Activated B cell treated with CpG ODN at 0.5 μM for 24 hours (primary cell): Measurements from ENCODE around the gene CDK8. TPM values are rescaled to one million over a fixed set of nuclear protein-coding genes. Genes with fewer than 3 reads are reported as not detected.

ENCODE experiments used
- ATAC-seq: fragments of 200-7000 bp; cut with Tn5 transposase; one replicate; pipeline ENCODE4 v1.10.0; 2021; ENCODE audit warnings: low read depth, mild to moderate bottlenecking, moderate library complexity
- CTCF ChIA-PET: fragments of 350-600 bp; sonication (Branson Sonifier 250); formaldehyde crosslinking; loops from one replicate; lab custom pipeline; 2021; ENCODE audit warnings: antibody characterized with exemption; lab: Charles Lee
- POLR2A ChIA-PET: fragments of 350-600 bp; sonication (Branson Sonifier 250); formaldehyde crosslinking; loops from one replicate; lab custom pipeline; 2021; ENCODE audit warnings: antibody characterized with exemption; lab: Charles Lee
- DNase-seq: peaks from one replicate; pipeline ENCODE4 v3.0.0; 2022
- H3K27ac Mint-ChIP-seq: one replicate; pipeline ENCODE4 v1.8.0; 2020; ENCODE audit warnings: mixed read lengths
- H3K27me3 Mint-ChIP-seq: one replicate; pipeline ENCODE4 v1.8.0; 2021; ENCODE audit warnings: mixed read lengths
- H3K36me3 Mint-ChIP-seq: one replicate; pipeline ENCODE4 v1.8.0; 2021; ENCODE audit warnings: low read depth, mixed read lengths
- H3K4me1 Mint-ChIP-seq: one replicate; pipeline ENCODE4 v1.8.0; 2021; ENCODE audit warnings: mixed read lengths
- H3K4me3 Mint-ChIP-seq: one replicate; pipeline ENCODE4 v1.8.0; 2020; ENCODE audit warnings: mild to moderate bottlenecking, mixed read lengths
- H3K9me3 Mint-ChIP-seq: one replicate; pipeline ENCODE4 v1.8.0; 2020; ENCODE audit warnings: mixed read lengths
- CTCF ChIP-seq: fragments of 200-600 bp; IDR thresholded peaks from one replicate; pipeline ENCODE4 v1.8.0; 2022; ENCODE audit warnings: antibody characterized with exemption, mild to moderate bottlenecking
- intact Hi-C: fragments of 100-400 bp; cut with micrococcal nuclease; formaldehyde crosslinking; loops from one replicate; pipeline ENCODE4 v1.15.1; 2024
- total RNA-seq: library from RNA; stranded (reverse); gene quantifications from 2 replicates; pipeline ENCODE4 v1.2.3, GENCODE V29; 2022

CDK8 gene
- total RNA-seq, 1 donor from 2014 or later = 12.8 TPM

- no peak for DNase-seq
- no peak for TF ChIP-seq CTCF
- Mint-ChIP-seq H3K27me3 (no peaks in the 10 kb centered on the region), H3K9me3 (no peaks in the 10 kb centered on the region), H3K27ac (no peak overlapping the region), H3K36me3 (no peaks in the 10 kb centered on the region), H3K4me3 (no peak overlapping the region), H3K4me1 (peaks cover 24% of the 10 kb centered on the region)
- ChIA-PET CTCF (no interaction called here), POLR2A (no interaction called here)
- intact Hi-C loops = no loop called here
- no peak for ATAC-seq
Observed at GRCh38 chr13:26295812-26296211, 41.9 kb downstream of the CDK8 start.

- ATAC-seq (no peak), DNase-seq (no peak)
- Mint-ChIP-seq H3K27ac (no peak overlapping the region), H3K4me1 (peaks cover 27% of the 10 kb centered on the region), H3K27me3 (no peaks in the 10 kb centered on the region), H3K36me3 (no peaks in the 10 kb centered on the region), H3K9me3 (no peaks in the 10 kb centered on the region), H3K4me3 (no peak overlapping the region)
- ChIA-PET POLR2A (no interaction called here), CTCF (no interaction called here)
- TF ChIP-seq CTCF = no peak
- intact Hi-C loops = no loop called here
Observed at GRCh38 chr13:26299168-26299750, 45.3 kb downstream of the CDK8 start.

- ChIA-PET CTCF (no interaction called here), POLR2A (no interaction called here)
- intact Hi-C loops = no loop called here
- TF ChIP-seq CTCF = no peak
- DNase-seq (no peak), ATAC-seq (no peak)
- Mint-ChIP-seq H3K9me3 (no peaks in the 10 kb centered on the region), H3K4me3 (no peak overlapping the region), H3K27ac (no peak overlapping the region), H3K36me3 (no peaks in the 10 kb centered on the region), H3K27me3 (no peaks in the 10 kb centered on the region), H3K4me1 (peaks cover 25% of the 10 kb centered on the region)
Observed at GRCh38 chr13:26300140-26300539, 46.2 kb downstream of the CDK8 start.

GRCh38 chr13:26305676-26306075 lies 51.7 kb downstream of the CDK8 start:
- H3K27ac Mint-ChIP-seq = no peak overlapping the region
- ChIA-PET POLR2A (no interaction called here), CTCF (no interaction called here)
- peaks cover 2% of the 10 kb centered on the region for H3K9me3 Mint-ChIP-seq
- peaks cover 43% of the 10 kb centered on the region for H3K4me1 Mint-ChIP-seq
- H3K27me3 Mint-ChIP-seq = no peaks in the 10 kb centered on the region
- no peak for TF ChIP-seq CTCF
- ATAC-seq = no peak
- no peak for DNase-seq
- H3K36me3 Mint-ChIP-seq = no peaks in the 10 kb centered on the region
- H3K4me3 Mint-ChIP-seq = no peak overlapping the region
- intact Hi-C loops = no loop called here

GRCh38 chr13:26307701-26308100 lies 53.8 kb downstream of the CDK8 start:
- intact Hi-C loops = no loop called here
- Mint-ChIP-seq H3K9me3 (peaks cover 2% of the 10 kb centered on the region), H3K4me1 (peaks cover 32% of the 10 kb centered on the region), H3K4me3 (no peak overlapping the region), H3K36me3 (peaks cover 2% of the 10 kb centered on the region), H3K27ac (no peak overlapping the region), H3K27me3 (no peaks in the 10 kb centered on the region)
- TF ChIP-seq CTCF = no peak
- ATAC-seq = no peak
- DNase-seq = no peak
- ChIA-PET CTCF (no interaction called here), POLR2A (no interaction called here)
